IMR-90 (cell line): ENCODE results near the gene RFX1. TPM values are rescaled to one million over a fixed set of nuclear protein-coding genes. Genes with fewer than 3 reads are reported as not detected.

Experiments used
- ATAC-seq: fragments of 200-7000 bp; cut with Tn5 transposase; 2 replicates; pipeline ENCODE4 v1.9.1; 2020; ENCODE audit warnings: low read depth, mild to moderate bottlenecking, moderate library complexity
- BruUV-seq: library from RNA; stranded (reverse); fragments of 400-500 nt; replicated peaks from 2 replicates; lab custom pipeline; 2021; lab: Mats Ljungman, UMichigan
- CTCF ChIA-PET: fragments of 300-600 bp; formaldehyde crosslinking; extraction: SDS; loops from one replicate; lab custom pipeline; 2021; ENCODE audit warnings: antibody characterized with exemption; lab: Yijun Ruan, JAX
- POLR2A ChIA-PET: fragments of 300-600 bp; sonication (Branson Sonifier 250); formaldehyde crosslinking; loops from one replicate; lab custom pipeline; 2022; ENCODE audit warnings: antibody characterized with exemption; ENCODE audit not compliant: unreplicated experiment; lab: Charles Lee
- DNase-seq: peaks from one replicate; pipeline ENCODE4 v3.0.0; 2013
- H2AFZ ChIP-seq: replicated peaks from 2 replicates; pipeline ENCODE3; 2013; ENCODE audit warnings: low read length, mild to moderate bottlenecking; ENCODE audit not compliant: poor library complexity
- H2AK5ac ChIP-seq: 2 replicates; pipeline ENCODE4 v1.6.1; 2013; ENCODE audit warnings: low read depth, low read length, inconsistent platforms
- H2AK9ac ChIP-seq: replicated peaks from 2 replicates; pipeline ENCODE3; 2013; ENCODE audit warnings: mild to moderate bottlenecking, low read depth, low read length, moderate library complexity; ENCODE audit not compliant: poor library complexity
- H2BK120ac ChIP-seq: 2 replicates; pipeline ENCODE4 v1.6.1; 2013; ENCODE audit warnings: low read depth, low read length, inconsistent platforms
- H2BK15ac ChIP-seq: 3 replicates; pipeline ENCODE4 v1.6.1; 2013; ENCODE audit warnings: low read depth, low read length, inconsistent platforms
- H2BK20ac ChIP-seq: 2 replicates; pipeline ENCODE4 v1.6.1; 2013; ENCODE audit warnings: low read depth, mild to moderate bottlenecking, inconsistent platforms, low read length, moderate library complexity
- H2BK5ac ChIP-seq: 2 replicates; pipeline ENCODE4 v1.6.1; 2013; ENCODE audit warnings: mild to moderate bottlenecking, low read depth, low read length, inconsistent platforms; ENCODE audit not compliant: poor library complexity, severe bottlenecking
- H3K14ac ChIP-seq: replicated peaks from 2 replicates; pipeline ENCODE4 v1.6.1; 2013; ENCODE audit warnings: low read depth, low read length, inconsistent platforms
- H3K18ac ChIP-seq: 2 replicates; pipeline ENCODE4 v1.6.1; 2013; ENCODE audit warnings: low read depth, low read length, control low read depth
- H3K23ac ChIP-seq: 2 replicates; pipeline ENCODE4 v1.6.1; 2013; ENCODE audit warnings: low read depth, low read length, inconsistent platforms
- H3K27ac ChIP-seq: 2 replicates; pipeline ENCODE4 v1.5.1; 2013; ENCODE audit warnings: mild to moderate bottlenecking, control low read depth, low read length; ENCODE audit not compliant: insufficient read depth
- H3K27me3 ChIP-seq: 2 replicates; pipeline ENCODE4 v1.6.1; 2013; ENCODE audit warnings: low read length; ENCODE audit not compliant: control insufficient read depth, insufficient read depth
- H3K36me3 ChIP-seq: 2 replicates; pipeline ENCODE4 v1.6.1; 2013; ENCODE audit warnings: low read length, mixed read lengths; ENCODE audit not compliant: control insufficient read depth, insufficient read depth
- H3K4ac ChIP-seq: 2 replicates; pipeline ENCODE4 v1.6.1; 2013; ENCODE audit warnings: low read depth, low read length, inconsistent platforms
- H3K4me1 ChIP-seq: 2 replicates; pipeline ENCODE4 v1.6.1; 2013; ENCODE audit warnings: low read length, mixed read lengths; ENCODE audit not compliant: control insufficient read depth, insufficient read depth
- H3K4me2 ChIP-seq: 2 replicates; pipeline ENCODE4 v1.6.1; 2013; ENCODE audit warnings: low read depth, mild to moderate bottlenecking, control low read depth, low read length, moderate library complexity
- H3K4me3 ChIP-seq: 2 replicates; pipeline ENCODE4 v1.5.1; 2013; ENCODE audit warnings: low read depth, mild to moderate bottlenecking, control low read depth, low read length, moderate library complexity; ENCODE audit not compliant: insufficient read depth
- H3K56ac ChIP-seq: 2 replicates; pipeline ENCODE4 v1.6.1; 2013; ENCODE audit warnings: low read length, inconsistent platforms; ENCODE audit not compliant: insufficient read depth; ENCODE audit errors: extremely low read depth
- H3K79me1 ChIP-seq, 2 experiments: 2 replicates each; pipeline ENCODE4 v1.6.1; 2013; ENCODE audit warnings: low read length in 2 of 2, inconsistent platforms in 1 of 2, low read depth in 1 of 2
- H3K9ac ChIP-seq: 2 replicates; pipeline ENCODE4 v1.6.1; 2013; ENCODE audit warnings: low read depth, low read length, control low read depth
- H3K9me1 ChIP-seq: 2 replicates; pipeline ENCODE4 v1.6.1; 2013; ENCODE audit warnings: low read length, inconsistent platforms; ENCODE audit not compliant: insufficient read depth
- H3K9me3 ChIP-seq: 2 replicates; pipeline ENCODE4 v1.6.1; 2013; ENCODE audit warnings: low read length; ENCODE audit not compliant: control insufficient read depth, insufficient read depth
- H4K20me1 ChIP-seq: 2 replicates; pipeline ENCODE4 v1.6.1; 2013; ENCODE audit warnings: low read length, inconsistent platforms; ENCODE audit not compliant: insufficient read depth
- H4K5ac ChIP-seq: 2 replicates; pipeline ENCODE4 v1.6.1; 2013; ENCODE audit warnings: mild to moderate bottlenecking, low read depth, low read length, control low read depth
- H4K8ac ChIP-seq, 2 experiments: 2 replicates each; pipeline ENCODE4 v1.6.1; 2013; ENCODE audit warnings: low read depth in 2 of 2, low read length in 2 of 2, control low read depth in 1 of 2, inconsistent platforms in 1 of 2
- H4K91ac ChIP-seq: 2 replicates; pipeline ENCODE4 v1.6.1; 2013; ENCODE audit warnings: low read depth, low read length, inconsistent platforms; ENCODE audit not compliant: insufficient read depth
- BHLHE40 ChIP-seq: fragments of 150-350 bp; IDR thresholded peaks from 2 replicates; pipeline ENCODE4 v1.6.1; 2016; ENCODE audit warnings: mild to moderate bottlenecking, low read depth, low read length
- CEBPB ChIP-seq: IDR thresholded peaks from 2 replicates; pipeline ENCODE4 v1.6.1; 2012; ENCODE audit warnings: low read depth, low read length, improper control_type of control experiment
- CHD1 ChIP-seq: IDR thresholded peaks from 2 replicates; pipeline ENCODE4 v1.6.1; 2012; ENCODE audit warnings: low read depth, low read length, improper control_type of control experiment
- ELK1 ChIP-seq: fragments of 150-350 bp; IDR thresholded peaks from 2 replicates; pipeline ENCODE4 v1.6.1; 2016; ENCODE audit warnings: low read depth, mild to moderate bottlenecking, low read length, moderate library complexity, borderline replicate concordance
- FOS ChIP-seq: fragments of 150-350 bp; IDR thresholded peaks from 2 replicates; pipeline ENCODE4 v1.6.1; 2016; ENCODE audit warnings: low read depth, low read length
- MAFK ChIP-seq: IDR thresholded peaks from 2 replicates; pipeline ENCODE4 v1.6.1; 2012; ENCODE audit warnings: low read depth, low read length, improper control_type of control experiment
- MAZ ChIP-seq: IDR thresholded peaks from 2 replicates; pipeline ENCODE4 v1.6.1; 2012; ENCODE audit warnings: low read depth, mild to moderate bottlenecking, low read length, improper control_type of control experiment, moderate library complexity, borderline replicate concordance
- MXI1 ChIP-seq: IDR thresholded peaks from 2 replicates; pipeline ENCODE4 v1.6.1; 2012; ENCODE audit warnings: low read depth, mild to moderate bottlenecking, low read length, moderate library complexity, borderline replicate concordance
- NFE2L2 ChIP-seq: fragments of 150-350 bp; IDR thresholded peaks from 2 replicates; pipeline ENCODE4 v1.6.1; 2016; ENCODE audit warnings: low read depth, mild to moderate bottlenecking, low read length
- POLR2A ChIP-seq: IDR thresholded peaks from 2 replicates; pipeline ENCODE4 v1.6.1; 2012; ENCODE audit warnings: mild to moderate bottlenecking, low read depth, low read length
- RAD21 ChIP-seq: IDR thresholded peaks from 2 replicates; pipeline ENCODE4 v1.6.1; 2012; ENCODE audit warnings: low read length, improper control_type of control experiment
- RCOR1 ChIP-seq: IDR thresholded peaks from 2 replicates; pipeline ENCODE4 v1.6.1; 2012; ENCODE audit warnings: mild to moderate bottlenecking, low read length, improper control_type of control experiment; ENCODE audit not compliant: insufficient replicate concordance
- RFX5 ChIP-seq: IDR thresholded peaks from 2 replicates; pipeline ENCODE4 v1.8.0; 2012; ENCODE audit warnings: low read depth, mild to moderate bottlenecking, low read length, moderate library complexity
- SMC3 ChIP-seq: fragments of 150-350 bp; IDR thresholded peaks from 2 replicates; pipeline ENCODE4 v1.6.1; 2016; ENCODE audit warnings: low read depth, mild to moderate bottlenecking, antibody characterized with exemption, low read length, moderate library complexity
- USF2 ChIP-seq: fragments of 150-350 bp; IDR thresholded peaks from 2 replicates; pipeline ENCODE4 v1.6.1; 2017; ENCODE audit warnings: mild to moderate bottlenecking, antibody characterized with exemption, low read length, low read depth
- WGBS, 2 experiments: methylation state at CpG; one replicate each; pipeline versions ENCODE4 v1.1.5 to v1.1.7; 2013; ENCODE audit warnings: missing lambda C conversion rate in 2 of 2; ENCODE audit not compliant: insufficient read length in 1 of 2; ENCODE audit errors: extremely low coverage in 2 of 2; 5-methylcytosine and 5-hydroxymethylcytosine counted together
- dilution Hi-C: fragments of 300-500 bp; cut with HindIII; formaldehyde crosslinking; loops from one replicate; pipeline ENCODE4 v1.14.3; 2018; ENCODE audit warnings: low sequenced_read_pairs; ENCODE audit not compliant: unreplicated experiment
- in situ Hi-C: fragments of 300-500 bp; cut with MboI; formaldehyde crosslinking; loops from 3 replicates; pipeline ENCODE4 v1.14.3; 2019; ENCODE audit warnings: low sequenced_read_pairs, inconsistent platforms, mixed read lengths
- intact Hi-C: fragments of 100-400 bp; cut with micrococcal nuclease; formaldehyde crosslinking; loops from 2 replicates; pipeline ENCODE4 v1.10.0; 2022
- polyA plus RNA-seq, 3 experiments: library from polyadenylated mRNA; depleted of rRNA; stranded (reverse); fragments of >200 nt; gene quantifications; 2 replicates each; pipeline ENCODE4 v1.2.3, GENCODE V29; 2012; ENCODE audit warnings: low replicate concordance in 1 of 3
- total RNA-seq: library from RNA; depleted of rRNA; stranded (reverse); fragments of >200 nt; gene quantifications from 2 replicates; pipeline ENCODE4 v1.2.3, GENCODE V29; 2012
- TF ChIP-seq, protein P1 (sequence below): conservative IDR thresholded peaks from 2 replicates; pipeline ENCODE4 v1.5.1; 2012; ENCODE audit warnings: mild to moderate bottlenecking, low read depth, low read length, improper control_type of control experiment

Gene RFX1
- total and polyA plus RNA-seq, 2 of the 4 experiments (the other 2 are of a cell fraction), result 0.36 to 3.1 TPM

DNA sequence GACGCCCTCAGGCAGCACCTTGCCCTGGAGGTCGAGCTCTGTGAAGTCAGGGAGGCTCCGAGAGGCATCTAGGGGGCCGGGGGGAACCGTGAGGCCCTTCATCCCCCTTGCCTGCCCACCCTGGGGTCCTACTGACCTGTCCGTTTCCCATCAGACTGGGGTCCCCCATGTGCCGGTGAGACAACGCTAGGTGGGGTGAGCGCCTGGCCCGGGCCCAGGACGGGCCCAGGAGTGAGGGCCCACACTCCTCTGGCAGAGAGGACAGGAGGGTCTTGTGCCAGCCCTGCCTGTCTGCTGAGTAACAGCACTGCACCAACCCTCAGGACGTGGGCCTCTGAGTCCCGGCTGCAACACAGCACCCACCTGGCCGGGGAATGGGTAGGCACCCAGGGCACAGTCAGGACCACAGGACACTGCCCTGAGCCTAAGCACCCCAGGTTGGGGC, 39.4 kb downstream of the RFX1 start:
- WGBS, 2 experiments, result 92% methylated on average over 4 of the region's 14 CpGs; no CpG with 5 or more reads in 1 of the 2 experiments
- intact Hi-C loops (no loop called here), in situ Hi-C loops (no loop called here), dilution Hi-C loops (no loop called here)
- Histone ChIP-seq H3K14ac (no peak overlapping the region), H4K8ac (no peak overlapping the region), H3K27me3 (no peaks in the 10 kb centered on the region), H3K36me3 (peaks cover 27% of the 10 kb centered on the region; the same call in 1 of the 2 replicates), H3K79me1 (no peaks in the 10 kb centered on the region), H3K56ac (no peak overlapping the region), H2AK9ac (no peak overlapping the region), H3K4me1 (peaks cover 9% of the 10 kb centered on the region), H2AFZ (no peak overlapping the region), H3K4ac (no peak overlapping the region), H3K4me3 (no peak overlapping the region), H3K18ac (no peak overlapping the region), H3K9me3 (no peaks in the 10 kb centered on the region), H2BK5ac (no peak overlapping the region), H4K91ac (no peak overlapping the region), H3K9me1 (no peaks in the 10 kb centered on the region; the same call in 1 of the 2 replicates), H4K5ac (no peak overlapping the region), H3K27ac (no peak overlapping the region), H2AK5ac (no peak overlapping the region), H2BK20ac (no peak overlapping the region), H3K9ac (no peak overlapping the region), H2BK15ac (no peak overlapping the region), H3K4me2 (no peak overlapping the region), H2BK120ac (no peak overlapping the region), H3K23ac (no peak overlapping the region), H4K20me1 (peaks cover 7% of the 10 kb centered on the region)
- BruUV-seq, result no TSS peak
- POLR2A ChIA-PET, result no interaction called here
- DNase-seq (no peak), ATAC-seq (no peak)
- no peak for TF ChIP-seq SMC3
- no peak for TF ChIP-seq MXI1
- TF ChIP-seq CHD1, result no peak
- TF ChIP-seq FOS, result no peak
- TF ChIP-seq ELK1, result no peak
- TF ChIP-seq RAD21, result no peak
- no peak for TF ChIP-seq MAFK
- no peak for TF ChIP-seq RFX5
- TF ChIP-seq USF2, result no peak
- no peak for TF ChIP-seq NFE2L2
- no peak for TF ChIP-seq RCOR1
- TF ChIP-seq CEBPB, result no peak
- no peak for TF ChIP-seq POLR2A
- TF ChIP-seq BHLHE40, result no peak
- no peak for TF ChIP-seq MAZ
- TF ChIP-seq, protein P1, sequence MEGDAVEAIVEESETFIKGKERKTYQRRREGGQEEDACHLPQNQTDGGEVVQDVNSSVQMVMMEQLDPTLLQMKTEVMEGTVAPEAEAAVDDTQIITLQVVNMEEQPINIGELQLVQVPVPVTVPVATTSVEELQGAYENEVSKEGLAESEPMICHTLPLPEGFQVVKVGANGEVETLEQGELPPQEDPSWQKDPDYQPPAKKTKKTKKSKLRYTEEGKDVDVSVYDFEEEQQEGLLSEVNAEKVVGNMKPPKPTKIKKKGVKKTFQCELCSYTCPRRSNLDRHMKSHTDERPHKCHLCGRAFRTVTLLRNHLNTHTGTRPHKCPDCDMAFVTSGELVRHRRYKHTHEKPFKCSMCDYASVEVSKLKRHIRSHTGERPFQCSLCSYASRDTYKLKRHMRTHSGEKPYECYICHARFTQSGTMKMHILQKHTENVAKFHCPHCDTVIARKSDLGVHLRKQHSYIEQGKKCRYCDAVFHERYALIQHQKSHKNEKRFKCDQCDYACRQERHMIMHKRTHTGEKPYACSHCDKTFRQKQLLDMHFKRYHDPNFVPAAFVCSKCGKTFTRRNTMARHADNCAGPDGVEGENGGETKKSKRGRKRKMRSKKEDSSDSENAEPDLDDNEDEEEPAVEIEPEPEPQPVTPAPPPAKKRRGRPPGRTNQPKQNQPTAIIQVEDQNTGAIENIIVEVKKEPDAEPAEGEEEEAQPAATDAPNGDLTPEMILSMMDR, result no peak
- CTCF ChIA-PET, result no interaction called here
